H1 (cell line): ENCODE results near the gene FAM24B. TPM values are rescaled to one million over a fixed set of nuclear protein-coding genes. Genes with fewer than 3 reads are reported as not detected.

Experiments
- CTCF ChIA-PET: fragments of 300-600 bp; sonication (Branson Sonifier 250); formaldehyde crosslinking; loops from one replicate; lab custom pipeline; 2021; ENCODE audit not compliant: partially characterized antibody; lab: Charles Lee
- POLR2A ChIA-PET: fragments of 300-600 bp; sonication (Branson Sonifier 250); formaldehyde crosslinking; loops from one replicate; lab custom pipeline; 2021; ENCODE audit warnings: inconsistent platforms; ENCODE audit not compliant: partially characterized antibody; lab: Charles Lee
- DNase-seq, 2 experiments: peaks; one replicate each; pipeline versions ENCODE4 v3.0.0 to v3.0.0-alpha.2; 2010 to 2022; ENCODE audit warnings: low spot score in 2 of 2, low read depth in 1 of 2, mixed read lengths in 1 of 2
- FAIRE-seq: peaks from 2 replicates; lab custom pipeline; 2011; peaks lifted over from hg19 to GRCh38; lab: Jason Lieb, UNC
- H2AFZ ChIP-seq: 2 replicates; pipeline ENCODE4 v1.8.1; 2012; ENCODE audit warnings: low read length, inconsistent platforms
- H2AK5ac ChIP-seq: 2 replicates; pipeline ENCODE4 v1.6.1; 2013; ENCODE audit warnings: low read depth, low read length
- H2BK120ac ChIP-seq: replicated peaks from 2 replicates; pipeline ENCODE3; 2013; ENCODE audit warnings: low read depth, low read length, inconsistent platforms
- H2BK12ac ChIP-seq: 2 replicates; pipeline ENCODE4 v1.6.1; 2013; ENCODE audit warnings: low read depth, low read length
- H2BK15ac ChIP-seq: 2 replicates; pipeline ENCODE4 v1.6.1; 2013; ENCODE audit warnings: low read length
- H2BK20ac ChIP-seq: 2 replicates; pipeline ENCODE4 v1.6.1; 2013; ENCODE audit warnings: low read length
- H2BK5ac ChIP-seq: 2 replicates; pipeline ENCODE4 v1.6.1; 2013; ENCODE audit warnings: low read depth, low read length
- H3K14ac ChIP-seq: 2 replicates; pipeline ENCODE4 v1.6.1; 2013; ENCODE audit warnings: inconsistent platforms; ENCODE audit not compliant: insufficient read length
- H3K18ac ChIP-seq: 2 replicates; pipeline ENCODE4 v1.6.1; 2013; ENCODE audit warnings: low read length; ENCODE audit errors: extremely low read depth
- H3K23ac ChIP-seq: 2 replicates; pipeline ENCODE4 v1.6.1; 2013; ENCODE audit warnings: inconsistent platforms; ENCODE audit not compliant: insufficient read length
- H3K23me2 ChIP-seq: 2 replicates; pipeline ENCODE4 v1.6.1; 2013; ENCODE audit warnings: low read depth, low read length
- H3K27ac ChIP-seq: 2 replicates; pipeline ENCODE4 v1.6.1; 2011; ENCODE audit warnings: low read depth, low read length, inconsistent platforms
- H3K27me3 ChIP-seq, 4 experiments: replicated peaks in 1 of 4; 1 replicate in 1 of 4; 2 replicates in 3 of 4; pipeline versions ENCODE4 v1.6.1 to v1.8.1; 2011 to 2013; ENCODE audit warnings: low read length in 3 of 4, mild to moderate bottlenecking in 3 of 4, inconsistent platforms in 2 of 4, mixed read lengths in 2 of 4, moderate library complexity in 1 of 4; ENCODE audit not compliant: control insufficient read depth in 3 of 4, insufficient read depth in 3 of 4; ENCODE audit errors: extremely low read depth in 1 of 4
- H3K36me3 ChIP-seq, 4 experiments: 2 replicates each; pipeline versions ENCODE4 v1.6.1 to v1.8.1; 2011 to 2013; ENCODE audit warnings: mild to moderate bottlenecking in 4 of 4, low read length in 3 of 4, moderate library complexity in 2 of 4, control low read depth in 1 of 4, inconsistent platforms in 1 of 4; ENCODE audit not compliant: insufficient read depth in 4 of 4, control insufficient read depth in 2 of 4
- H3K4ac ChIP-seq: replicated peaks from 2 replicates; pipeline ENCODE3; 2013; ENCODE audit warnings: low read length, low read depth, mixed read lengths, inconsistent platforms; ENCODE audit not compliant: insufficient read length
- H3K4me1 ChIP-seq, 4 experiments: replicated peaks in 1 of 4; 1 replicate in 1 of 4; 2 replicates in 3 of 4; pipeline versions ENCODE4 v1.6.1 to v1.8.1; 2011 to 2013; ENCODE audit warnings: low read length in 3 of 4, inconsistent platforms in 2 of 4, mixed read lengths in 1 of 4; ENCODE audit not compliant: insufficient read depth in 4 of 4, control insufficient read depth in 3 of 4
- H3K4me2 ChIP-seq, 2 experiments: 2 replicates each; pipeline versions ENCODE4 v1.6.1 to v1.8.1; 2011 to 2013; ENCODE audit warnings: low read depth in 2 of 2, low read length in 2 of 2, control low read depth in 1 of 2, inconsistent platforms in 1 of 2, mild to moderate bottlenecking in 1 of 2; ENCODE audit not compliant: insufficient read depth in 1 of 2
- H3K4me3 ChIP-seq, 4 experiments: fragments of 200-600, 300-600 bp in 1 of 4; sonication (generic), shearing (Covaris generic), sonication (Bioruptor Twin) in 1 of 4; 2 replicates each; pipeline versions ENCODE4 v1.5.1 to v1.8.1; 2011 to 2016; ENCODE audit warnings: low read length in 4 of 4, low read depth in 3 of 4, control low read depth in 2 of 4, inconsistent platforms in 2 of 4, mild to moderate bottlenecking in 2 of 4, mixed read lengths in 1 of 4, moderate library complexity in 1 of 4; ENCODE audit not compliant: insufficient read depth in 2 of 4; ENCODE audit errors: extremely low read depth in 1 of 4
- H3K56ac ChIP-seq: replicated peaks from 2 replicates; pipeline ENCODE3; 2013; ENCODE audit warnings: low read depth, mild to moderate bottlenecking, mixed read lengths, low read length, inconsistent platforms; ENCODE audit not compliant: insufficient read length
- H3K79me1 ChIP-seq: 2 replicates; pipeline ENCODE4 v1.6.1; 2013; ENCODE audit warnings: low read depth, low read length, control low read depth
- H3K79me2 ChIP-seq, 2 experiments: 2 replicates each; pipeline versions ENCODE4 v1.6.1 to v1.8.1; 2012 to 2013; ENCODE audit warnings: low read length in 2 of 2, mild to moderate bottlenecking in 2 of 2, inconsistent platforms in 1 of 2; ENCODE audit not compliant: insufficient read depth in 2 of 2, control insufficient read depth in 1 of 2
- H3K9ac ChIP-seq, 4 experiments: replicated peaks in 1 of 4; 1 replicate in 1 of 4; 2 replicates in 3 of 4; pipeline versions ENCODE4 v1.6.1 to v1.8.1; 2011 to 2013; ENCODE audit warnings: low read depth in 3 of 4, low read length in 3 of 4, control low read depth in 2 of 4, mild to moderate bottlenecking in 2 of 4, moderate library complexity in 2 of 4, inconsistent platforms in 1 of 4; ENCODE audit errors: extremely low read depth in 1 of 4
- H3K9me3 ChIP-seq, 2 experiments: 2 replicates each; pipeline versions ENCODE4 v1.6.1 to v1.8.1; 2012 to 2013; ENCODE audit warnings: mild to moderate bottlenecking in 2 of 2, moderate library complexity in 2 of 2, control low read depth in 1 of 2, inconsistent platforms in 1 of 2, low read depth in 1 of 2, low read length in 1 of 2, mixed read lengths in 1 of 2; ENCODE audit not compliant: insufficient read depth in 2 of 2
- H4K20me1 ChIP-seq, 2 experiments: replicated peaks in 1 of 2; 2 replicates each; pipeline versions ENCODE3 to v1.8.1; 2011 to 2013; ENCODE audit warnings: inconsistent platforms in 2 of 2, low read length in 2 of 2, mild to moderate bottlenecking in 1 of 2; ENCODE audit not compliant: insufficient read depth in 2 of 2, control insufficient read depth in 1 of 2
- H4K5ac ChIP-seq: 2 replicates; pipeline ENCODE4 v1.6.1; 2013; ENCODE audit warnings: low read length, low read depth, mixed read lengths, inconsistent platforms; ENCODE audit not compliant: insufficient read length
- H4K8ac ChIP-seq: 2 replicates; pipeline ENCODE4 v1.8.0; 2013; ENCODE audit warnings: mild to moderate bottlenecking, moderate library complexity, low read length, inconsistent platforms; ENCODE audit not compliant: insufficient read depth; ENCODE audit errors: extremely low read depth
- H4K91ac ChIP-seq: replicated peaks from 2 replicates; pipeline ENCODE3; 2013; ENCODE audit warnings: low read length, mixed read lengths, inconsistent platforms; ENCODE audit not compliant: insufficient read length
- CBX8 ChIP-seq: fragments of 300-800, 300-1000 bp; sonication (generic); IDR thresholded peaks from 2 replicates; pipeline ENCODE4 v1.7.1; 2016; ENCODE audit warnings: low read depth, low read length, borderline replicate concordance
- GTF2F1 ChIP-seq: IDR thresholded peaks from 2 replicates; pipeline ENCODE4 v1.6.1; 2012; ENCODE audit warnings: low read depth, low read length, improper control_type of control experiment, borderline replicate concordance
- HDAC2 ChIP-seq, 2 experiments: fragments of 300-600 bp in 1 of 2; sonication (generic) in 1 of 2; IDR thresholded peaks; 2 replicates each; pipeline ENCODE4 v1.6.1; 2011 to 2012; ENCODE audit warnings: low read depth in 2 of 2, low read length in 2 of 2, mild to moderate bottlenecking in 2 of 2, moderate library complexity in 2 of 2, borderline replicate concordance in 1 of 2, inconsistent platforms in 1 of 2
- POLR2AphosphoS5 ChIP-seq: IDR thresholded peaks from 2 replicates; pipeline ENCODE4 v1.6.1; 2011; ENCODE audit warnings: low read depth, low read length
- POU5F1 ChIP-seq: IDR thresholded peaks from 2 replicates; pipeline ENCODE4 v1.6.1; 2011; ENCODE audit warnings: low read depth, mild to moderate bottlenecking, low read length, moderate library complexity
- RAD21 ChIP-seq, 2 experiments: IDR thresholded peaks in 1 of 2; conservative IDR thresholded peaks in 1 of 2; 2 replicates each; pipeline ENCODE4 v1.6.1; 2011; ENCODE audit warnings: low read depth in 2 of 2, low read length in 2 of 2, improper control_type of control experiment in 1 of 2, inconsistent platforms in 1 of 2, mild to moderate bottlenecking in 1 of 2, moderate library complexity in 1 of 2
- SP4 ChIP-seq: IDR thresholded peaks from 2 replicates; pipeline ENCODE4 v1.6.1; 2012; ENCODE audit warnings: low read length, inconsistent platforms
- WGBS, 2 experiments: shearing (Covaris generic) in 1 of 2; methylation state at CpG; one replicate each; pipeline versions ENCODE4 v1.1.6 to v1.1.7; 2013 to 2015; ENCODE audit warnings: low lambda C conversion rate in 2 of 2, mixed read lengths in 2 of 2, inconsistent platforms in 1 of 2, low coverage in 1 of 2, missing lambda C conversion rate in 1 of 2; ENCODE audit not compliant: insufficient replicate concordance in 2 of 2, insufficient coverage in 1 of 2, insufficient read length in 1 of 2; ENCODE audit errors: extremely low coverage in 1 of 2, missing lambda C conversion rate in 1 of 2; 5-methylcytosine and 5-hydroxymethylcytosine counted together
- polyA plus RNA-seq, 7 experiments: library from polyadenylated mRNA; depleted of rRNA in 3 of 7; stranded (reverse) in 5 of 7; unstranded in 2 of 7; fragments of >200 nt in 5 of 7; fragments of 200-250 nt in 2 of 7; gene quantifications; 1 replicate in 5 of 7; 2 replicates in 1 of 7; 4 replicates in 1 of 7; pipeline versions ENCODE4 v1.2.1 to v1.2.3, GENCODE V29; 2011 to 2013; ENCODE audit warnings: missing spikeins in 2 of 7, mixed read lengths in 2 of 7
- total RNA-seq: library from RNA; stranded (reverse); fragmentation: NEBNext Ultra II Directional; extraction: Animal tissue kit (Norgen Biotek cat#: 25700); gene quantifications from 2 replicates; pipeline ENCODE4 v1.2.1, GENCODE V29; 2021
- TF ChIP-seq, protein P1 (sequence below), 3 experiments: IDR thresholded peaks; 1 replicate in 2 of 3; 2 replicates in 1 of 3; pipeline versions ENCODE4 v1.5.1 to v1.6.1; 2011; ENCODE audit warnings: low read length in 3 of 3, mild to moderate bottlenecking in 3 of 3, inconsistent platforms in 2 of 3, low read depth in 1 of 3, moderate library complexity in 1 of 3; ENCODE audit not compliant: insufficient read depth in 1 of 3; ENCODE audit errors: control extremely low read depth in 1 of 3
- TF ChIP-seq, protein P2 (sequence below): IDR thresholded peaks from 2 replicates; pipeline ENCODE4 v1.6.1; 2012; ENCODE audit warnings: inconsistent platforms

Gene FAM24B
- total and polyA plus RNA-seq, 2 of the 8 experiments (the other 6 are each of a cell fraction or from before 2014, with no cell fraction given), result 0.50 to 0.56 TPM

DNA sequence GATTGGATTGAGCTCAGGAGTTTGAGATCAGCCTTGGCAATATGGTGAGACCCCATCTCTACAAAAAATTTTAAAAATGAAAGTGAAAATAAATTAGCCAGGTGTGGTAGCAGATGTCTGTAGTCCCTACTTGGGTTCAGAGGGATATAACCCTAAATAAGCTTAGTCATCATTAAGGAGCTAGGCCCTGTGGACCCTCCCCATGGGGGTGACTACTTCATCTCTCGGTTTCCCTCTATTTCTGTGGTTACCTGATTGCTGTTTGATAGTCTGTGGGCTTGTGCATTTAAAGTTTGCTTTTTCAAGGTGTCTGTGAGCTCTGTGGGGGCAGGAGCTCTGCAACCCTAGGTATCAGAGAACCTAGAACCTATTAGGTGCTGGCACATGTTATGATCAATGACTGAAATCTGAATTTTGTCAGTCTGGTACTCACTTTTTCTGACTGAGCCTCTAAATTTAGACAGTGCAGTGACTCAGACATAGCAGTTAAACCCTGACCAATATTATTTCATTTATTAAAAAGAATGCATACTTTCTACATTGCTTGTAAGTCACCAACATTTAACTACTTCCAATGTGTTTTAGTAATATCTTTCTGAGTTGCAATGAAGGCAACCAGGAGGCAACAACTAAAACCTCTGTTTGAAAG is 25.6 kb downstream of the FAM24B start:
- H3K79me1 ChIP-seq, result no peaks in the 10 kb centered on the region
- H3K14ac ChIP-seq, result no peak overlapping the region
- no peak overlapping the region for H3K56ac ChIP-seq
- H3K4me3 ChIP-seq, result no peak overlapping the region
- H2BK5ac ChIP-seq, result no peak overlapping the region
- H2BK12ac ChIP-seq, result no peak overlapping the region
- no peak overlapping the region for H3K18ac ChIP-seq
- no peak overlapping the region for H3K4ac ChIP-seq
- no peak overlapping the region for H2BK15ac ChIP-seq
- no peak overlapping the region for H2AFZ ChIP-seq
- H4K91ac ChIP-seq, result no peak overlapping the region
- H3K23ac ChIP-seq, result no peak overlapping the region
- no peak overlapping the region for H3K4me2 ChIP-seq
- H2BK120ac ChIP-seq, result no peak overlapping the region
- ChIA-PET CTCF (interaction anchor here (1.1 kb wide), 1 partner anchor 8 kb away, joined by 3 read pairs; the partner anchor contains the start of gene CUZD1), POLR2A (interaction anchor here (1.7 kb wide), 1 partner anchor 9 kb away, joined by 6 read pairs; no protein-coding TSS in a partner anchor)
- 86% methylated on average over 1 of the region's 1 CpG; no CpG with 5 or more reads in 1 of the 2 experiments for WGBS, 2 experiments
- H2BK20ac ChIP-seq, result no peak overlapping the region
- no peaks in the 10 kb centered on the region for H3K36me3 ChIP-seq
- no peak overlapping the region for H4K8ac ChIP-seq
- peaks cover 3 to 8% (median 4%) of the 10 kb centered on the region in 4 experiments; a peak in 4 of 7 replicates for H3K4me1 ChIP-seq
- H3K23me2 ChIP-seq, result no peaks in the 10 kb centered on the region
- H3K9ac ChIP-seq, result no peak overlapping the region
- no peak for DNase-seq
- no peaks in the 10 kb centered on the region for H3K27me3 ChIP-seq
- no peaks in the 10 kb centered on the region for H3K79me2 ChIP-seq
- no peak for FAIRE-seq
- H2AK5ac ChIP-seq, result no peak overlapping the region
- H4K5ac ChIP-seq, result no peak overlapping the region
- H4K20me1 ChIP-seq, result no peaks in the 10 kb centered on the region
- no peaks in the 10 kb centered on the region for H3K9me3 ChIP-seq
- H3K27ac ChIP-seq, result no peak overlapping the region
- no peak for TF ChIP-seq POLR2AphosphoS5
- TF ChIP-seq POU5F1, result no peak
- TF ChIP-seq SP4, result no peak
- TF ChIP-seq, protein P1, sequence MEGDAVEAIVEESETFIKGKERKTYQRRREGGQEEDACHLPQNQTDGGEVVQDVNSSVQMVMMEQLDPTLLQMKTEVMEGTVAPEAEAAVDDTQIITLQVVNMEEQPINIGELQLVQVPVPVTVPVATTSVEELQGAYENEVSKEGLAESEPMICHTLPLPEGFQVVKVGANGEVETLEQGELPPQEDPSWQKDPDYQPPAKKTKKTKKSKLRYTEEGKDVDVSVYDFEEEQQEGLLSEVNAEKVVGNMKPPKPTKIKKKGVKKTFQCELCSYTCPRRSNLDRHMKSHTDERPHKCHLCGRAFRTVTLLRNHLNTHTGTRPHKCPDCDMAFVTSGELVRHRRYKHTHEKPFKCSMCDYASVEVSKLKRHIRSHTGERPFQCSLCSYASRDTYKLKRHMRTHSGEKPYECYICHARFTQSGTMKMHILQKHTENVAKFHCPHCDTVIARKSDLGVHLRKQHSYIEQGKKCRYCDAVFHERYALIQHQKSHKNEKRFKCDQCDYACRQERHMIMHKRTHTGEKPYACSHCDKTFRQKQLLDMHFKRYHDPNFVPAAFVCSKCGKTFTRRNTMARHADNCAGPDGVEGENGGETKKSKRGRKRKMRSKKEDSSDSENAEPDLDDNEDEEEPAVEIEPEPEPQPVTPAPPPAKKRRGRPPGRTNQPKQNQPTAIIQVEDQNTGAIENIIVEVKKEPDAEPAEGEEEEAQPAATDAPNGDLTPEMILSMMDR (IDR thresholded peaks at IDR 0.05; ENCODE audit: control extremely low read depth in 1 of 3, insufficient read depth in 1 of 3, low read depth in 1 of 3, low read length in 3 of 3), result no peak
- TF ChIP-seq, protein P2, sequence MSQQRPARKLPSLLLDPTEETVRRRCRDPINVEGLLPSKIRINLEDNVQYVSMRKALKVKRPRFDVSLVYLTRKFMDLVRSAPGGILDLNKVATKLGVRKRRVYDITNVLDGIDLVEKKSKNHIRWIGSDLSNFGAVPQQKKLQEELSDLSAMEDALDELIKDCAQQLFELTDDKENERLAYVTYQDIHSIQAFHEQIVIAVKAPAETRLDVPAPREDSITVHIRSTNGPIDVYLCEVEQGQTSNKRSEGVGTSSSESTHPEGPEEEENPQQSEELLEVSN, result no peak
- TF ChIP-seq HDAC2 (IDR thresholded peaks at IDR 0.05; ENCODE audit: borderline replicate concordance in 1 of 2, low read depth in 2 of 2, low read length in 2 of 2), result no peak
- no peak for TF ChIP-seq CBX8
- TF ChIP-seq RAD21 (IDR thresholded peaks at IDR 0.05 in 1 of 2, conservative IDR thresholded peaks at IDR 0.05 in 1 of 2; ENCODE audit: low read depth in 2 of 2, low read length in 2 of 2), result no peak
- no peak for TF ChIP-seq GTF2F1
